Measurements from ENCODE around the gene PLEKHN1.
"Not testable (repeated sequence)": the region's sequence is repeated elsewhere in the genome, so short reads cannot be mapped to it uniquely, and the experiment has no call there.

Gene PLEKHN1

GRCh38 chr1:1014799-1015681 lies 48.8 kb downstream of the PLEKHN1 start:
- Histone ChIP-seq H3K79me1 (ENCODE audit: low read length) (peaks cover 5% of the 10 kb centered on the region), H4K91ac (ENCODE audit: low read depth, low read length) (no peak overlapping the region), H2BK5ac (ENCODE audit: low read depth, low read length, poor library complexity) (no peak overlapping the region), H2AK5ac (ENCODE audit: low read length) (no peak overlapping the region), H3K4me1 (ENCODE audit: control insufficient read depth in 1 of 2, insufficient read depth in 2 of 2, low read length in 2 of 2) (peaks cover 10 to 17% of the 10 kb centered on the region in 2 experiments), H2AFZ (ENCODE audit: insufficient read depth, low read length, poor library complexity) (no peak overlapping the region), H2BK12ac (ENCODE audit: low read length) (no peak overlapping the region), H3K36me3 (ENCODE audit: control insufficient read depth in 1 of 2, insufficient read depth in 2 of 2, low read length in 2 of 2) (no peaks in the 10 kb centered on the region), H3K23ac (ENCODE audit: low read length) (no peak overlapping the region), H4K12ac (ENCODE audit: low read depth, low read length) (no peak overlapping the region), H3K27me3 (ENCODE audit: insufficient read depth, low read length) (no peaks in the 10 kb centered on the region), H3K27ac (ENCODE audit: low read depth, low read length) (no peak overlapping the region), H3K4me2 (ENCODE audit: low read length) (no peak overlapping the region), H4K8ac (ENCODE audit: low read depth, low read length) (no peak overlapping the region), H3K9me3 (ENCODE audit: insufficient read depth, low read depth, low read length) (peaks cover 7% of the 10 kb centered on the region), H3K18ac (ENCODE audit: low read length) (no peak overlapping the region), H3K14ac (ENCODE audit: low read length) (no peak overlapping the region), H3K9ac (ENCODE audit: low read length) (no peak overlapping the region), H3K79me2 (ENCODE audit: control insufficient read depth, insufficient read depth, low read length, poor library complexity) (peaks cover under 1% of the 10 kb centered on the region), H3K4me3 (ENCODE audit: low read depth, low read length) (no peak overlapping the region), H2BK120ac (ENCODE audit: insufficient read depth, low read length, poor library complexity) (no peak overlapping the region), H3K4ac (ENCODE audit: low read depth, low read length) (no peak overlapping the region)
- DNase-seq: no peak
- WGBS (ENCODE audit: extremely low coverage, insufficient coverage, insufficient read length): no CpG with 5 or more reads among the region's 20 CpGs

- no CpG with 5 or more reads among the region's 17 CpGs for WGBS (ENCODE audit: extremely low coverage, insufficient coverage, insufficient read length)
- not testable (repeated sequence) for H2AFZ ChIP-seq (ENCODE audit: insufficient read depth, low read length, poor library complexity)
Observed at GRCh38 chr1:1017397-1018320, 51.4 kb downstream of the PLEKHN1 start.

GRCh38 chr1:1018321-1018685 lies 52.0 kb downstream of the PLEKHN1 start:
- not testable (repeated sequence) for H3K9ac ChIP-seq (ENCODE audit: low read length); DNase-seq; H3K4ac ChIP-seq (ENCODE audit: low read depth, low read length); H3K27me3 ChIP-seq (ENCODE audit: insufficient read depth, low read length); H3K14ac ChIP-seq (ENCODE audit: low read length); H3K23ac ChIP-seq (ENCODE audit: low read length); H3K27ac ChIP-seq (ENCODE audit: low read depth, low read length); H3K4me2 ChIP-seq (ENCODE audit: low read length); H3K79me2 ChIP-seq (ENCODE audit: control insufficient read depth, insufficient read depth, low read length, poor library complexity); H4K8ac ChIP-seq (ENCODE audit: low read depth, low read length); H3K4me3 ChIP-seq (ENCODE audit: low read depth, low read length); H2BK12ac ChIP-seq (ENCODE audit: low read length); H3K79me1 ChIP-seq (ENCODE audit: low read length); H2AFZ ChIP-seq (ENCODE audit: insufficient read depth, low read length, poor library complexity); H2BK120ac ChIP-seq (ENCODE audit: insufficient read depth, low read length, poor library complexity); H3K9me3 ChIP-seq (ENCODE audit: insufficient read depth, low read depth, low read length); H4K91ac ChIP-seq (ENCODE audit: low read depth, low read length); H2BK5ac ChIP-seq (ENCODE audit: low read depth, low read length, poor library complexity); H4K12ac ChIP-seq (ENCODE audit: low read depth, low read length); H2AK5ac ChIP-seq (ENCODE audit: low read length); H3K18ac ChIP-seq (ENCODE audit: low read length)
- peaks cover 12 to 15% of the 10 kb centered on the region in 2 experiments for H3K36me3 ChIP-seq (ENCODE audit: control insufficient read depth in 1 of 2, insufficient read depth in 2 of 2, low read length in 2 of 2)
- WGBS (ENCODE audit: extremely low coverage, insufficient coverage, insufficient read length): no CpG with 5 or more reads among the region's 26 CpGs
- peaks cover 29 to 41% of the 10 kb centered on the region in 2 experiments for H3K4me1 ChIP-seq (ENCODE audit: control insufficient read depth in 1 of 2, insufficient read depth in 2 of 2, low read length in 2 of 2)

More at GRCh38 chr1:1017397-1018320, 51.4 kb downstream of the PLEKHN1 start:
- peaks cover 12% of the 10 kb centered on the region for H3K79me1 ChIP-seq (ENCODE audit: low read length)
- not testable (repeated sequence) for H3K27me3 ChIP-seq (ENCODE audit: insufficient read depth, low read length); H4K12ac ChIP-seq (ENCODE audit: low read depth, low read length); H3K4ac ChIP-seq (ENCODE audit: low read depth, low read length); H3K27ac ChIP-seq (ENCODE audit: low read depth, low read length); H3K4me3 ChIP-seq (ENCODE audit: low read depth, low read length); H3K9ac ChIP-seq (ENCODE audit: low read length); H3K9me3 ChIP-seq (ENCODE audit: insufficient read depth, low read depth, low read length); H3K14ac ChIP-seq (ENCODE audit: low read length); H3K36me3 ChIP-seq (ENCODE audit: control insufficient read depth in 1 of 2, insufficient read depth in 2 of 2, low read length in 2 of 2); H2AK5ac ChIP-seq (ENCODE audit: low read length); H3K4me2 ChIP-seq (ENCODE audit: low read length); H4K8ac ChIP-seq (ENCODE audit: low read depth, low read length); H3K79me2 ChIP-seq (ENCODE audit: control insufficient read depth, insufficient read depth, low read length, poor library complexity); H3K23ac ChIP-seq (ENCODE audit: low read length); H2BK5ac ChIP-seq (ENCODE audit: low read depth, low read length, poor library complexity); H2BK120ac ChIP-seq (ENCODE audit: insufficient read depth, low read length, poor library complexity); H2BK12ac ChIP-seq (ENCODE audit: low read length); DNase-seq; H4K91ac ChIP-seq (ENCODE audit: low read depth, low read length); H3K18ac ChIP-seq (ENCODE audit: low read length)
- peaks cover 22 to 36% of the 10 kb centered on the region in 2 experiments for H3K4me1 ChIP-seq (ENCODE audit: control insufficient read depth in 1 of 2, insufficient read depth in 2 of 2, low read length in 2 of 2)

GRCh38 chr1:1019122-1019999 lies 53.1 kb downstream of the PLEKHN1 start:
- no peak overlapping the region for H2BK120ac ChIP-seq (ENCODE audit: insufficient read depth, low read length, poor library complexity)
- peak overlapping the region; percentile 55 for H3K4me2 ChIP-seq (ENCODE audit: low read length)
- H2BK12ac ChIP-seq (ENCODE audit: low read length): peak overlapping the region; percentile 39
- H2BK5ac ChIP-seq (ENCODE audit: low read depth, low read length, poor library complexity): no peak overlapping the region
- H4K91ac ChIP-seq (ENCODE audit: low read depth, low read length): peak overlapping the region; percentile 72
- H3K27me3 ChIP-seq (ENCODE audit: insufficient read depth, low read length): no peaks in the 10 kb centered on the region
- no peak overlapping the region for H2AK5ac ChIP-seq (ENCODE audit: low read length)
- no peak overlapping the region for H3K14ac ChIP-seq (ENCODE audit: low read length)
- H3K23ac ChIP-seq (ENCODE audit: low read length): no peak overlapping the region
- no peak overlapping the region for H4K12ac ChIP-seq (ENCODE audit: low read depth, low read length)
- DNase-seq: peak; percentile 67 to 85
- H3K18ac ChIP-seq (ENCODE audit: low read length): peak overlapping the region; percentile 54
- H3K9me3 ChIP-seq (ENCODE audit: insufficient read depth, low read depth, low read length): peaks cover 5% of the 10 kb centered on the region
- WGBS (ENCODE audit: extremely low coverage, insufficient coverage, insufficient read length): no CpG with 5 or more reads among the region's 91 CpGs
- H3K36me3 ChIP-seq (ENCODE audit: control insufficient read depth in 1 of 2, insufficient read depth in 2 of 2, low read length in 2 of 2): peaks cover 14 to 20% of the 10 kb centered on the region in 2 experiments
- peak overlapping the region; percentile 71 for H2AFZ ChIP-seq (ENCODE audit: insufficient read depth, low read length, poor library complexity)
- H3K79me2 ChIP-seq (ENCODE audit: control insufficient read depth, insufficient read depth, low read length, poor library complexity): peaks cover 6% of the 10 kb centered on the region
- no peak overlapping the region for H3K9ac ChIP-seq (ENCODE audit: low read length)
- no peak overlapping the region for H3K4ac ChIP-seq (ENCODE audit: low read depth, low read length)
- peaks cover 30 to 41% of the 10 kb centered on the region in 2 experiments for H3K4me1 ChIP-seq (ENCODE audit: control insufficient read depth in 1 of 2, insufficient read depth in 2 of 2, low read length in 2 of 2)
- H3K4me3 ChIP-seq (ENCODE audit: low read depth, low read length): peak overlapping the region; percentile 67
- H4K8ac ChIP-seq (ENCODE audit: low read depth, low read length): peak overlapping the region; percentile 78
- H3K27ac ChIP-seq (ENCODE audit: low read depth, low read length): peak overlapping the region; percentile 93
- peaks cover 13% of the 10 kb centered on the region for H3K79me1 ChIP-seq (ENCODE audit: low read length)

Data from trophoblast cell (in vitro differentiated cells and primary cell).